HG02852 (cell line): ENCODE results near the gene KRT16.
"Not testable (repeated sequence)": the region's sequence is repeated elsewhere in the genome, so short reads cannot be mapped to it uniquely, and the experiment has no call there.

Experiments used
- ATAC-seq: cut with Tn5 transposase; IDR thresholded peaks from one replicate; pipeline ENCODE4 v1.9.1; 2021; ENCODE audit warnings: mild to moderate bottlenecking, moderate library complexity; ENCODE audit not compliant: unreplicated experiment

The KRT16 gene

GRCh38 chr17:41585301-41586056 is 27.1 kb downstream of the KRT16 start:
- no peak for ATAC-seq

GRCh38 chr17:41584331-41584927 is 28.1 kb downstream of the KRT16 start:
- not testable (repeated sequence) for ATAC-seq

- no peak for ATAC-seq
These were observed 29.1 kb downstream of the KRT16 start for GRCh38 chr17:41583137-41584127.

GRCh38 chr17:41582061-41582968 is 30.3 kb downstream of the KRT16 start:
- ATAC-seq, result not testable (repeated sequence)

GRCh38 chr17:41581366-41582060 is 31.1 kb downstream of the KRT16 start:
- ATAC-seq, result no peak

- ATAC-seq, result no peak
These were observed 31.7 kb downstream of the KRT16 start for GRCh38 chr17:41580687-41581365.

- no peak for ATAC-seq
These were observed 32.4 kb downstream of the KRT16 start for GRCh38 chr17:41580244-41580575.

- no peak for ATAC-seq
These were observed 32.9 kb downstream of the KRT16 start for GRCh38 chr17:41579484-41580243.

GRCh38 chr17:41578971-41579370 is 33.6 kb downstream of the KRT16 start:
- no peak for ATAC-seq

GRCh38 chr17:41578538-41578937 is 34.0 kb downstream of the KRT16 start:
- no peak for ATAC-seq

GRCh38 chr17:41576740-41577139 is 35.8 kb downstream of the KRT16 start:
- ATAC-seq, result not testable (repeated sequence)

- no peak for ATAC-seq
These were observed 37.2 kb downstream of the KRT16 start for GRCh38 chr17:41575336-41575735.

- ATAC-seq, result no peak
These were observed 40.8 kb downstream of the KRT16 start, which contains the start of gene KRT9 for GRCh38 chr17:41571561-41572434. Gene KRT9, minus strand, starts transcription at chr17:41572059. Its CDS starts 67 bp downstream, at chr17:41571992.

- ATAC-seq, result no peak
These were observed 45.2 kb downstream of the KRT16 start for GRCh38 chr17:41567317-41567716.

GRCh38 chr17:41565338-41565737 is 47.2 kb downstream of the KRT16 start:
- no peak for ATAC-seq

GRCh38 chr17:41563607-41564170 is 48.9 kb downstream of the KRT16 start:
- no peak for ATAC-seq

- ATAC-seq, result no peak
These were observed 51.0 kb downstream of the KRT16 start for GRCh38 chr17:41561554-41561953.
